H1 (cell line): Measurements from ENCODE around the gene ADAMTS15. TPM values are rescaled to one million over a fixed set of nuclear protein-coding genes. Genes with fewer than 3 reads are reported as not detected.

ENCODE experiments used
- CHD7 ChIP-seq: fragments of 300-600 bp; sonication (generic); IDR thresholded peaks from 2 replicates; pipeline ENCODE4 v1.7.1; 2012; ENCODE audit warnings: low read length, moderate library complexity, mild to moderate bottlenecking, inconsistent platforms; ENCODE audit not compliant: insufficient replicate concordance
- FOSL1 ChIP-seq: IDR thresholded peaks from 2 replicates; pipeline ENCODE4 v1.6.1; 2011; ENCODE audit warnings: mild to moderate bottlenecking, low read depth, low read length, moderate library complexity; ENCODE audit not compliant: insufficient read depth
- KDM5A ChIP-seq: fragments of 200-600 bp; IDR thresholded peaks from 2 replicates; pipeline ENCODE4 v1.7.1; 2012; ENCODE audit warnings: mild to moderate bottlenecking, low read length, inconsistent platforms, mixed read lengths
- polyA plus RNA-seq, 7 experiments: library from polyadenylated mRNA; depleted of rRNA in 3 of 7; stranded (reverse) in 5 of 7; unstranded in 2 of 7; fragments of >200 nt in 5 of 7; fragments of 200-250 nt in 2 of 7; gene quantifications; 1 replicate in 5 of 7; 2 replicates in 1 of 7; 4 replicates in 1 of 7; pipeline versions ENCODE4 v1.2.1 to v1.2.3, GENCODE V29; 2011 to 2013; ENCODE audit warnings: missing spikeins in 2 of 7, mixed read lengths in 2 of 7
- total RNA-seq: library from RNA; stranded (reverse); fragmentation: NEBNext Ultra II Directional; extraction: Animal tissue kit (Norgen Biotek cat#: 25700); gene quantifications from 2 replicates; pipeline ENCODE4 v1.2.1, GENCODE V29; 2021

ADAMTS15 gene
- total and polyA plus RNA-seq, 2 of the 8 experiments (the other 6 are each of a cell fraction or from before 2014, with no cell fraction given): 1.7 to 4.7 TPM

- no peak for TF ChIP-seq CHD7
- no peak for TF ChIP-seq KDM5A
- TF ChIP-seq FOSL1: no peak
Measured at GRCh38 chr11:130407978-130408377, 40.5 kb upstream of the ADAMTS15 start (continued).
